DOHH2 (cell line): ENCODE measurements around the gene NCKAP5.

Source experiments
- CTCF ChIP-seq: fragments of 200-600 bp; sonication (generic); IDR thresholded peaks from one replicate; pipeline ENCODE4 v1.5.1; 2014; ENCODE audit warnings: antibody characterized with exemption, mild to moderate bottlenecking, low read depth, low read length; ENCODE audit not compliant: poor library complexity, severe bottlenecking
- EZH2phosphoT487 ChIP-seq: fragments of 200-600 bp; sonication (generic); IDR thresholded peaks from 2 replicates; pipeline ENCODE4 v1.6.1; 2017; ENCODE audit warnings: borderline replicate concordance, mild to moderate bottlenecking, antibody characterized with exemption, low read length, moderate library complexity, mixed read lengths

GRCh38 chr2:133287709-133288108, 280.6 kb downstream of the NCKAP5 start:
- TF ChIP-seq CTCF = no peak
- TF ChIP-seq EZH2phosphoT487 = no peak
